Natural killer cell (primary cell): Measurements from ENCODE around the gene PRSS35. TPM values are rescaled to one million over a fixed set of nuclear protein-coding genes. Genes with fewer than 3 reads are reported as not detected.
"Not testable (repeated sequence)": the region's sequence is repeated elsewhere in the genome, so short reads cannot be mapped to it uniquely, and the experiment has no call there.

Experiments
- ATAC-seq, 3 donors: fragments of 150-1000 bp in 2 of 3; fragments of 200-7000 bp in 1 of 3; cut with Tn5 transposase; 1 replicate in 1 of 3; 2 replicates in 2 of 3; pipeline ENCODE4 v1.10.0; 2021; ENCODE audit warnings: mild to moderate bottlenecking in 2 of 3, moderate library complexity in 2 of 3
- DNase-seq, 2 donors: peaks; one replicate each; pipeline versions ENCODE4 v3.0.0 to v3.0.0-alpha.2; 2013 to 2021; ENCODE audit warnings: mixed read lengths in 1 of 2
- H3K27ac ChIP-seq: one replicate; pipeline ENCODE4 v1.5.1; 2013; ENCODE audit warnings: mild to moderate bottlenecking, low read length
- H3K27me3 ChIP-seq: one replicate; pipeline ENCODE4 v1.6.1; 2013; ENCODE audit warnings: low read length; ENCODE audit not compliant: control insufficient read depth, insufficient read depth
- H3K36me3 ChIP-seq: one replicate; pipeline ENCODE4 v1.6.1; 2013; ENCODE audit warnings: low read length; ENCODE audit not compliant: control insufficient read depth, insufficient read depth
- H3K4me1 ChIP-seq: one replicate; pipeline ENCODE4 v1.6.1; 2013; ENCODE audit warnings: low read length; ENCODE audit not compliant: control insufficient read depth, insufficient read depth
- H3K4me3 ChIP-seq: one replicate; pipeline ENCODE4 v1.5.1; 2013; ENCODE audit warnings: low read length
- H3K9me3 ChIP-seq: one replicate; pipeline ENCODE4 v1.6.1; 2013; ENCODE audit warnings: low read length; ENCODE audit not compliant: control insufficient read depth, insufficient read depth
- H3K27ac Mint-ChIP-seq, 2 donors: one replicate each; pipeline ENCODE4 v1.8.0; 2022; ENCODE audit warnings: mild to moderate bottlenecking in 2 of 2, mixed read lengths in 2 of 2, moderate library complexity in 1 of 2
- H3K27me3 Mint-ChIP-seq, 2 donors: one replicate each; pipeline ENCODE4 v1.8.0; 2022; ENCODE audit warnings: low read depth in 2 of 2, mixed read lengths in 2 of 2
- H3K36me3 Mint-ChIP-seq: one replicate; pipeline ENCODE4 v1.8.0; 2022; ENCODE audit warnings: mixed read lengths
- H3K4me1 Mint-ChIP-seq, 2 donors: one replicate each; pipeline ENCODE4 v1.8.0; 2022; ENCODE audit warnings: mixed read lengths in 2 of 2
- H3K4me3 Mint-ChIP-seq: one replicate; pipeline ENCODE4 v1.8.0; 2022; ENCODE audit warnings: mild to moderate bottlenecking, moderate library complexity, mixed read lengths
- H3K9me3 Mint-ChIP-seq, 2 donors: one replicate each; pipeline ENCODE4 v1.8.0; 2022; ENCODE audit warnings: mixed read lengths in 2 of 2
- WGBS: methylation state at CpG from one replicate; pipeline ENCODE4 v1.1.7; 2013; ENCODE audit warnings: missing lambda C conversion rate; ENCODE audit not compliant: insufficient coverage; 5-methylcytosine and 5-hydroxymethylcytosine counted together
- intact Hi-C: fragments of 100-400 bp; cut with micrococcal nuclease; formaldehyde crosslinking; loops from one replicate; pipeline ENCODE4 v1.14.2; 2022
- total RNA-seq, 4 donors: library from RNA; stranded (reverse); fragments of 120-200 nt in 1 of 4; gene quantifications; one replicate each; pipeline versions ENCODE4 v1.2.3 to v1.2.4, GENCODE V29; 2013 to 2022
- TF ChIP-seq, protein P1 (sequence below): fragments of 200-600 bp; IDR thresholded peaks from one replicate; pipeline ENCODE4 v1.8.0; 2022; ENCODE audit warnings: antibody characterized with exemption

PRSS35 gene
- total RNA-seq, 3 donors from 2014 or later (not counting 1 experiment from before 2014, with no cell fraction given), result not detected

DNA sequence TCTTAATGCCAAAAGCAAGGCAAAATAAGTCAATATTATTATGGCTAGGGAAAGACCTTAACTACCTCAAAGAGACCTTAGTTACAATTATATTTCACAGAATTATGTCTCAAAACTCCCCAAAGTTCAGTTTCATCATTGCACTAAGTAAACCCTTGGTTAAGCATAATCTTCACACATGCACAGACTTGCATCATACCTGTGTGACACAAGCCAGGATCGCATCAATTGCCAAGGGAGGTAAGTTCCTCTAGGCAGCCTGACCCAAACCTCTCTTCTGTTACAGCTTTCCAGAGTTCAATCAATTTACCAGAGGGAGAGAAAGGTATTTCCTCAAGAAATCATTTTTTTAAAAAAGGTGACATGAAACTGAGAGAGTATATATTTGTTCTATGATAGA is 31.9 kb upstream of the PRSS35 start:
- Histone ChIP-seq H3K27ac (no peak overlapping the region), H3K9me3 (no peaks in the 10 kb centered on the region), H3K4me3 (no peak overlapping the region), H3K4me1 (no peaks in the 10 kb centered on the region), H3K27me3 (no peaks in the 10 kb centered on the region), H3K36me3 (no peaks in the 10 kb centered on the region)
- Mint-ChIP-seq H3K27ac (no peak overlapping the region), H3K4me1 (no peaks in the 10 kb centered on the region), H3K4me3 (no peak overlapping the region), H3K27me3 (peaks cover 10 to 31% of the 10 kb centered on the region in 2 donors), H3K36me3 (no peaks in the 10 kb centered on the region), H3K9me3 (no peaks in the 10 kb centered on the region)
- TF ChIP-seq, protein P1, sequence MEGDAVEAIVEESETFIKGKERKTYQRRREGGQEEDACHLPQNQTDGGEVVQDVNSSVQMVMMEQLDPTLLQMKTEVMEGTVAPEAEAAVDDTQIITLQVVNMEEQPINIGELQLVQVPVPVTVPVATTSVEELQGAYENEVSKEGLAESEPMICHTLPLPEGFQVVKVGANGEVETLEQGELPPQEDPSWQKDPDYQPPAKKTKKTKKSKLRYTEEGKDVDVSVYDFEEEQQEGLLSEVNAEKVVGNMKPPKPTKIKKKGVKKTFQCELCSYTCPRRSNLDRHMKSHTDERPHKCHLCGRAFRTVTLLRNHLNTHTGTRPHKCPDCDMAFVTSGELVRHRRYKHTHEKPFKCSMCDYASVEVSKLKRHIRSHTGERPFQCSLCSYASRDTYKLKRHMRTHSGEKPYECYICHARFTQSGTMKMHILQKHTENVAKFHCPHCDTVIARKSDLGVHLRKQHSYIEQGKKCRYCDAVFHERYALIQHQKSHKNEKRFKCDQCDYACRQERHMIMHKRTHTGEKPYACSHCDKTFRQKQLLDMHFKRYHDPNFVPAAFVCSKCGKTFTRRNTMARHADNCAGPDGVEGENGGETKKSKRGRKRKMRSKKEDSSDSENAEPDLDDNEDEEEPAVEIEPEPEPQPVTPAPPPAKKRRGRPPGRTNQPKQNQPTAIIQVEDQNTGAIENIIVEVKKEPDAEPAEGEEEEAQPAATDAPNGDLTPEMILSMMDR, result no peak
- intact Hi-C loops, result no loop called here
- no peak for DNase-seq
- ATAC-seq, result no peak
- WGBS, result 100% methylated on average over 1 of the region's 1 CpG

DNA sequence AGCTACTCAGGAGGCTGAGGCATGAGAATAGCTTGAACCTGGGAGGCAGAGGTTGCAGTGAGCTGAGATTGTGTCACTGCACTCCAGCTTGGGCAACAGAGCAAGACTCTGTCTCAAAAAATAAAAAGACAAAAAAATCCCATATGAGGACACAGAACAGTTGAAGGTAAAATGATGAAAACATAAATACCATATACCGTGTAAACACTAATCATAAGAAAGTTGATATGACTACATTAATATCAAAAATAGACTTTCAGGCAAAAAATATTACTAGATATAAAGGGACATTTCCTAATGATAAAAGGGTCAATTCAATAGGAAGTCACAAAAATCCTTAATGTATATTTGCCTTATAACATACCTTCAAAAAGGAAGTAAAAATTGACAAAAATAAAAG is 30.4 kb upstream of the PRSS35 start:
- H3K27ac ChIP-seq, H3K9me3 Mint-ChIP-seq, ATAC-seq, H3K4me1 ChIP-seq, intact Hi-C loops, H3K36me3 Mint-ChIP-seq, DNase-seq, H3K27ac Mint-ChIP-seq, H3K9me3 ChIP-seq, H3K4me3 Mint-ChIP-seq, H3K4me3 ChIP-seq, H3K27me3 ChIP-seq, H3K36me3 ChIP-seq, H3K4me1 Mint-ChIP-seq: not testable (repeated sequence)
- whole genome bisulfite sequencing, result no CpG with 5 or more reads among the region's 1 CpG
- peaks cover 12 to 31% of the 10 kb centered on the region in 2 donors for H3K27me3 Mint-ChIP-seq

DNA sequence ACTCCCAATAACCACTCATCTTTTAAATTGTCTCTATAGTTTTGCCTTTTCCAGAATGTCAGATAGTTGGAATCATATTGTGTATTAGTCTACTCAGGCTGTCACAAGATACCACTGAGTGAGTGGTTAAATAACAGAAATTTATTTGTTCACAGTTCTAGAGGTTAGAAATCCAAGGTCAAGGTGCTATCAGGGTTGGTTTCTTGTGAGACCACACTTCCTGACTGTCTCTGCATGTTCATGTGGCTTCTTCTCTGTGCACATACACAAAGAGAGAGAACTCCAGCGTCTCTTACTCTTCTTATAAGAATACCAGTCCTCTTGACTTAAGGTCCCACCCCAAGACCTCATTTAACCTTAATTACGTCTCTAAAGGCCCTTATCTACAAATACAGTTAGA is 23.9 kb upstream of the PRSS35 start:
- no peak overlapping the region for H3K27ac ChIP-seq
- H3K4me3 ChIP-seq, result no peak overlapping the region
- DNase-seq, result peak in 1 of 2 donors; percentile 3
- Mint-ChIP-seq H3K9me3 (no peaks in the 10 kb centered on the region), H3K27me3 (peaks cover 2 to 4% of the 10 kb centered on the region in 2 donors), H3K36me3 (no peaks in the 10 kb centered on the region), H3K4me1 (peaks cover 13 to 22% of the 10 kb centered on the region in 2 donors), H3K4me3 (peak overlapping the region; percentile 49), H3K27ac (peak overlapping the region; percentile 1 to 29)
- peak; percentile 75 to 94 (median 76) for ATAC-seq
- WGBS, result 40% methylated on average over 1 of the region's 2 CpGs
- peaks cover 15% of the 10 kb centered on the region for H3K4me1 ChIP-seq
- no peaks in the 10 kb centered on the region for H3K27me3 ChIP-seq
- TF ChIP-seq, protein P1, result no peak
- intact Hi-C loops, result no loop called here
- H3K9me3 ChIP-seq, result no peaks in the 10 kb centered on the region
- no peaks in the 10 kb centered on the region for H3K36me3 ChIP-seq

DNA sequence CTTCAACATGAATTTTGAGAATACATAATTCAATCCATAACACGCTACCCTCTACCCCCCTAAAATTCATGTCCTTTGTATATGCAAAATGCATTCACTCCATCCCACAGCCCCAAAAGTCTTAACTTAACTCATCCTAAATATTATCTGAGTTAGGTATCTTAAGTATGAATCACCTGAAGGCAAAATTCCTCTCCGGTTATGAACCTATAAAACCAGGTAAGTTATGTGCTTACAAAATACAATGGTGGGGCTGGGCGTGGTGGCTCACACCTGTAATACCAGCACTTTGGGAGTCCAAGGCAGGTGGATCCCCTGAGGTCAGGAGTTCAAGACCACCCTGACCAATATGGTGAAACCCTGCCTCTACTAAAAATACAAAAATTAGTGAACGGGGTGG is 23.5 kb upstream of the PRSS35 start:
- no peak overlapping the region for H3K4me3 ChIP-seq
- no peaks in the 10 kb centered on the region for H3K27me3 ChIP-seq
- no peaks in the 10 kb centered on the region for H3K36me3 ChIP-seq
- Mint-ChIP-seq H3K36me3 (no peaks in the 10 kb centered on the region), H3K4me3 (peak overlapping the region; percentile 49), H3K9me3 (no peaks in the 10 kb centered on the region), H3K27me3 (peaks cover under 1 to 3% of the 10 kb centered on the region in 2 donors), H3K4me1 (peaks cover 13 to 22% of the 10 kb centered on the region in 2 donors), H3K27ac (peak overlapping the region in 1 of 2 donors; percentile 29)
- TF ChIP-seq, protein P1, result no peak
- peaks cover 15% of the 10 kb centered on the region for H3K4me1 ChIP-seq
- ATAC-seq, result no peak
- no peak overlapping the region for H3K27ac ChIP-seq
- 86% methylated on average over 3 of the region's 4 CpGs for WGBS
- intact Hi-C loops, result no loop called here
- H3K9me3 ChIP-seq, result no peaks in the 10 kb centered on the region
- DNase-seq, result no peak
